ENCODE results near the gene GRIP1. TPM values are rescaled to one million over a fixed set of nuclear protein-coding genes. Genes with fewer than 3 reads are reported as not detected.

GRIP1 gene
- total and polyA plus RNA-seq, 5 donors from 2014 or later: 0.21 to 1.1 (median 0.41) TPM; not detected in 1

- ATAC-seq (ENCODE audit: low read depth in 2 of 2) (no peak), DNase-seq (no peak)
- Mint-ChIP-seq H3K27ac (no peak overlapping the region), H3K4me3 (no peak overlapping the region), H3K36me3 (no peaks in the 10 kb centered on the region), H3K9me3 (peaks cover 0 to 5% (median 0%) of the 10 kb centered on the region in 7 donors), H3K4me1 (no peaks in the 10 kb centered on the region), H3K27me3 (no peaks in the 10 kb centered on the region)
- no peaks in the 10 kb centered on the region for H3K27me3 ChIP-seq (ENCODE audit: control insufficient read depth, insufficient read depth, low read length)
- H3K4me3 ChIP-seq (ENCODE audit: low read depth, low read length): no peak overlapping the region
- no peaks in the 10 kb centered on the region for H3K9me3 ChIP-seq (ENCODE audit: control insufficient read depth in 2 of 2, low read length in 2 of 2)
- no peaks in the 10 kb centered on the region for H3K36me3 ChIP-seq (ENCODE audit: control insufficient read depth, insufficient read depth, low read length)
- no peak overlapping the region for H3K27ac ChIP-seq (ENCODE audit: insufficient read depth, low read length, poor library complexity, severe bottlenecking)
- H3K4me1 ChIP-seq (ENCODE audit: control insufficient read depth, insufficient read depth, low read length, poor library complexity, severe bottlenecking): no peaks in the 10 kb centered on the region
Measured at GRCh38 chr12:66571361-66571915, 107.4 kb downstream of the GRIP1 start.

GRCh38 chr12:66563220-66563619, 115.7 kb downstream of the GRIP1 start:
- H3K36me3 ChIP-seq (ENCODE audit: control insufficient read depth, insufficient read depth, low read length): no peaks in the 10 kb centered on the region
- no peak overlapping the region for H3K4me3 Mint-ChIP-seq
- no peaks in the 10 kb centered on the region for H3K9me3 ChIP-seq (ENCODE audit: control insufficient read depth in 2 of 2, low read length in 2 of 2)
- no peaks in the 10 kb centered on the region for H3K4me1 ChIP-seq (ENCODE audit: control insufficient read depth, insufficient read depth, low read length, poor library complexity, severe bottlenecking)
- no peak overlapping the region for H3K27ac ChIP-seq (ENCODE audit: insufficient read depth, low read length, poor library complexity, severe bottlenecking)
- no peak for DNase-seq
- H3K27me3 Mint-ChIP-seq: peaks cover 5% of the 10 kb centered on the region
- no peaks in the 10 kb centered on the region for H3K4me1 Mint-ChIP-seq
- H3K27me3 ChIP-seq (ENCODE audit: control insufficient read depth, insufficient read depth, low read length): no peaks in the 10 kb centered on the region
- H3K36me3 Mint-ChIP-seq: no peaks in the 10 kb centered on the region
- ATAC-seq (ENCODE audit: low read depth in 2 of 2): no peak
- peaks cover 0 to 19% (median 3%) of the 10 kb centered on the region in 7 donors for H3K9me3 Mint-ChIP-seq
- H3K4me3 ChIP-seq (ENCODE audit: low read depth, low read length): no peak overlapping the region
- no peak overlapping the region for H3K27ac Mint-ChIP-seq

GRCh38 chr12:66555113-66555512, 123.8 kb downstream of the GRIP1 start:
- H3K27me3 Mint-ChIP-seq: peaks cover 10% of the 10 kb centered on the region
- no peaks in the 10 kb centered on the region for H3K4me1 Mint-ChIP-seq
- Histone ChIP-seq H3K27me3 (ENCODE audit: control insufficient read depth, insufficient read depth, low read length) (peaks cover 4% of the 10 kb centered on the region), H3K36me3 (ENCODE audit: control insufficient read depth, insufficient read depth, low read length) (no peaks in the 10 kb centered on the region), H3K9me3 (ENCODE audit: control insufficient read depth in 2 of 2, low read length in 2 of 2) (no peaks in the 10 kb centered on the region), H3K27ac (ENCODE audit: insufficient read depth, low read length, poor library complexity, severe bottlenecking) (no peak overlapping the region), H3K4me3 (ENCODE audit: low read depth, low read length) (no peak overlapping the region), H3K4me1 (ENCODE audit: control insufficient read depth, insufficient read depth, low read length, poor library complexity, severe bottlenecking) (no peaks in the 10 kb centered on the region)
- H3K4me3 Mint-ChIP-seq: no peak overlapping the region
- no peak for ATAC-seq (ENCODE audit: low read depth in 2 of 2)
- peak overlapping the region in 1 of 3 donors; percentile 54 for H3K27ac Mint-ChIP-seq
- no peaks in the 10 kb centered on the region for H3K36me3 Mint-ChIP-seq
- H3K9me3 Mint-ChIP-seq: peaks cover 0 to 5% (median 4%) of the 10 kb centered on the region in 7 donors
- no peak for DNase-seq

- no peak for ATAC-seq (ENCODE audit: low read depth in 2 of 2)
- no peaks in the 10 kb centered on the region for H3K36me3 Mint-ChIP-seq
- peaks cover 13% of the 10 kb centered on the region for H3K27me3 Mint-ChIP-seq
- H3K27me3 ChIP-seq (ENCODE audit: control insufficient read depth, insufficient read depth, low read length): peaks cover 4% of the 10 kb centered on the region
- no peak overlapping the region for H3K27ac ChIP-seq (ENCODE audit: insufficient read depth, low read length, poor library complexity, severe bottlenecking)
- no peaks in the 10 kb centered on the region for H3K36me3 ChIP-seq (ENCODE audit: control insufficient read depth, insufficient read depth, low read length)
- H3K4me3 ChIP-seq (ENCODE audit: low read depth, low read length): no peak overlapping the region
- no peaks in the 10 kb centered on the region for H3K4me1 Mint-ChIP-seq
- peaks cover 0 to 5% (median 0%) of the 10 kb centered on the region in 7 donors for H3K9me3 Mint-ChIP-seq
- DNase-seq: no peak
- H3K27ac Mint-ChIP-seq: no peak overlapping the region
- no peaks in the 10 kb centered on the region for H3K9me3 ChIP-seq (ENCODE audit: control insufficient read depth in 2 of 2, low read length in 2 of 2)
- H3K4me3 Mint-ChIP-seq: no peak overlapping the region
- no peaks in the 10 kb centered on the region for H3K4me1 ChIP-seq (ENCODE audit: control insufficient read depth, insufficient read depth, low read length, poor library complexity, severe bottlenecking)
Measured at GRCh38 chr12:66552716-66553115, 126.2 kb downstream of the GRIP1 start.

- no peaks in the 10 kb centered on the region for H3K9me3 ChIP-seq (ENCODE audit: control insufficient read depth in 2 of 2, low read length in 2 of 2)
- Mint-ChIP-seq H3K27ac (no peak overlapping the region), H3K36me3 (no peaks in the 10 kb centered on the region), H3K27me3 (peaks cover 17% of the 10 kb centered on the region), H3K9me3 (peaks cover 0 to 4% (median 0%) of the 10 kb centered on the region in 7 donors), H3K4me3 (no peak overlapping the region), H3K4me1 (no peaks in the 10 kb centered on the region)
- no peak overlapping the region for H3K27ac ChIP-seq (ENCODE audit: insufficient read depth, low read length, poor library complexity, severe bottlenecking)
- peaks cover 4% of the 10 kb centered on the region for H3K27me3 ChIP-seq (ENCODE audit: control insufficient read depth, insufficient read depth, low read length)
- ATAC-seq (ENCODE audit: low read depth in 2 of 2): no peak
- H3K4me3 ChIP-seq (ENCODE audit: low read depth, low read length): no peak overlapping the region
- no peaks in the 10 kb centered on the region for H3K36me3 ChIP-seq (ENCODE audit: control insufficient read depth, insufficient read depth, low read length)
- no peak for DNase-seq
- H3K4me1 ChIP-seq (ENCODE audit: control insufficient read depth, insufficient read depth, low read length, poor library complexity, severe bottlenecking): no peaks in the 10 kb centered on the region
Measured at GRCh38 chr12:66550626-66551025, 128.2 kb downstream of the GRIP1 start.

GRCh38 chr12:66549050-66549389, 129.9 kb downstream of the GRIP1 start:
- Mint-ChIP-seq H3K4me1 (no peaks in the 10 kb centered on the region), H3K27me3 (peaks cover 14% of the 10 kb centered on the region), H3K9me3 (peaks cover 0 to 2% (median 0%) of the 10 kb centered on the region in 7 donors), H3K4me3 (no peak overlapping the region), H3K27ac (no peak overlapping the region), H3K36me3 (no peaks in the 10 kb centered on the region)
- H3K9me3 ChIP-seq (ENCODE audit: control insufficient read depth in 2 of 2, low read length in 2 of 2): no peaks in the 10 kb centered on the region
- ATAC-seq (ENCODE audit: low read depth in 2 of 2) (no peak), DNase-seq (no peak)
- peaks cover 4% of the 10 kb centered on the region for H3K27me3 ChIP-seq (ENCODE audit: control insufficient read depth, insufficient read depth, low read length)
- no peaks in the 10 kb centered on the region for H3K36me3 ChIP-seq (ENCODE audit: control insufficient read depth, insufficient read depth, low read length)
- H3K27ac ChIP-seq (ENCODE audit: insufficient read depth, low read length, poor library complexity, severe bottlenecking): no peak overlapping the region
- no peaks in the 10 kb centered on the region for H3K4me1 ChIP-seq (ENCODE audit: control insufficient read depth, insufficient read depth, low read length, poor library complexity, severe bottlenecking)
- no peak overlapping the region for H3K4me3 ChIP-seq (ENCODE audit: low read depth, low read length)

- H3K4me3 ChIP-seq (ENCODE audit: low read depth, low read length): no peak overlapping the region
- no peaks in the 10 kb centered on the region for H3K36me3 Mint-ChIP-seq
- no peaks in the 10 kb centered on the region for H3K4me1 Mint-ChIP-seq
- peaks cover 0 to 2% (median 0%) of the 10 kb centered on the region in 7 donors for H3K9me3 Mint-ChIP-seq
- no peaks in the 10 kb centered on the region for H3K36me3 ChIP-seq (ENCODE audit: control insufficient read depth, insufficient read depth, low read length)
- H3K27me3 ChIP-seq (ENCODE audit: control insufficient read depth, insufficient read depth, low read length): peaks cover 4% of the 10 kb centered on the region
- no peak overlapping the region for H3K27ac ChIP-seq (ENCODE audit: insufficient read depth, low read length, poor library complexity, severe bottlenecking)
- peak overlapping the region in 1 of 3 donors; percentile 53 for H3K27ac Mint-ChIP-seq
- no peaks in the 10 kb centered on the region for H3K9me3 ChIP-seq (ENCODE audit: control insufficient read depth in 2 of 2, low read length in 2 of 2)
- ATAC-seq (ENCODE audit: low read depth in 2 of 2): no peak
- DNase-seq: no peak
- H3K4me1 ChIP-seq (ENCODE audit: control insufficient read depth, insufficient read depth, low read length, poor library complexity, severe bottlenecking): no peaks in the 10 kb centered on the region
- H3K4me3 Mint-ChIP-seq: no peak overlapping the region
- peaks cover 12% of the 10 kb centered on the region for H3K27me3 Mint-ChIP-seq
Measured at GRCh38 chr12:66548338-66549049, 130.4 kb downstream of the GRIP1 start.

GRCh38 chr12:66541426-66541825, 137.4 kb downstream of the GRIP1 start:
- no peaks in the 10 kb centered on the region for H3K4me1 ChIP-seq (ENCODE audit: control insufficient read depth, insufficient read depth, low read length, poor library complexity, severe bottlenecking)
- Mint-ChIP-seq H3K4me3 (no peak overlapping the region), H3K4me1 (no peaks in the 10 kb centered on the region), H3K27me3 (peaks cover 13% of the 10 kb centered on the region), H3K27ac (no peak overlapping the region), H3K36me3 (no peaks in the 10 kb centered on the region), H3K9me3 (no peaks in the 10 kb centered on the region)
- no peaks in the 10 kb centered on the region for H3K9me3 ChIP-seq (ENCODE audit: control insufficient read depth in 2 of 2, low read length in 2 of 2)
- no peak for DNase-seq
- no peak for ATAC-seq (ENCODE audit: low read depth in 2 of 2)
- no peaks in the 10 kb centered on the region for H3K36me3 ChIP-seq (ENCODE audit: control insufficient read depth, insufficient read depth, low read length)
- no peak overlapping the region for H3K27ac ChIP-seq (ENCODE audit: insufficient read depth, low read length, poor library complexity, severe bottlenecking)
- no peak overlapping the region for H3K4me3 ChIP-seq (ENCODE audit: low read depth, low read length)
- H3K27me3 ChIP-seq (ENCODE audit: control insufficient read depth, insufficient read depth, low read length): no peaks in the 10 kb centered on the region

Data from CD4-positive, CD25-positive, alpha-beta regulatory T cell (primary cell).